Ectodermal cell (in vitro differentiated cells): ENCODE data around the gene DDX1.

Experiments
- H3K27ac ChIP-seq: 2 replicates; pipeline ENCODE4 v1.7.0; 2013; ENCODE audit warnings: mild to moderate bottlenecking, low read depth, low read length; ENCODE audit not compliant: insufficient read depth, poor library complexity, severe bottlenecking
- H3K27me3 ChIP-seq: 2 replicates; pipeline ENCODE4 v1.7.0; 2013; ENCODE audit warnings: mild to moderate bottlenecking, low read length; ENCODE audit not compliant: insufficient read depth, control insufficient read depth, poor library complexity, severe bottlenecking
- H3K36me3 ChIP-seq: one replicate; pipeline ENCODE4 v1.7.0; 2013; ENCODE audit warnings: low read length; ENCODE audit not compliant: control insufficient read depth, insufficient read depth
- H3K4me1 ChIP-seq: one replicate; pipeline ENCODE4 v1.7.0; 2013; ENCODE audit warnings: low read length; ENCODE audit not compliant: control insufficient read depth, insufficient read depth
- H3K4me3 ChIP-seq: 2 replicates; pipeline ENCODE4 v1.7.0; 2013; ENCODE audit warnings: low read depth, low read length, control low read depth; ENCODE audit not compliant: insufficient read depth
- H3K9me3 ChIP-seq: 2 replicates; pipeline ENCODE4 v1.7.0; 2013; ENCODE audit warnings: mild to moderate bottlenecking, low read length, moderate library complexity; ENCODE audit not compliant: control insufficient read depth
- WGBS, 2 experiments: methylation state at CpG; one replicate each; pipeline ENCODE4 v1.1.7; 2013; ENCODE audit warnings: missing lambda C conversion rate in 2 of 2; 5-methylcytosine and 5-hydroxymethylcytosine counted together

The DDX1 gene

GRCh38 chr2:15554525-15555218, 37.0 kb upstream of the DDX1 start:
- WGBS, 2 experiments: 94 to 95% methylated on average over 4 of the region's 5 CpGs
- Histone ChIP-seq H3K4me1 (no peaks in the 10 kb centered on the region), H3K27me3 (no peaks in the 10 kb centered on the region)

DNA sequence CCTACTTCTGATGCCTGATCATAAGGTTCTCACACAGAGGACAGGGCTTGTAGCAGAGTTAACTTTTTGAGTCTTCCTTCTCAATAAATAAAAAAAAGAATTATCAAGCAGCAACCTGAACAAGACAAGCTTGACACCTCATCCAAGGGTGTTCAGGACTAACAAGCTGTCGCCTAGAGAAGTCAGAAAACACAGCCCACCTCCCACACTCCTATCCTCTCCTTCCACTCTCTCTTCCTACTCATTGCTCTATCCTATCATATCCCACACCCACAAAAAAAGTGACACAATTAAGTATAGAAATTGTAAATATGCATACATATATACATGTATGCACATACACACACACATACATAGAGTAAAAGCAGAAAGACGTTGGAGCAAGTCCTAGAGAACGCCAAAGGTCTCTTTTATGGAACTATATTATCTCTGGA, 35.9 kb upstream of the DDX1 start:
- Histone ChIP-seq H3K4me3 (no peak overlapping the region), H3K4me1 (no peaks in the 10 kb centered on the region), H3K27ac (no peak overlapping the region), H3K9me3 (no peaks in the 10 kb centered on the region), H3K36me3 (no peaks in the 10 kb centered on the region), H3K27me3 (no peaks in the 10 kb centered on the region)
- WGBS, 2 experiments: 93 to 99% methylated on average over 3 of the region's 3 CpGs

More at GRCh38 chr2:15554525-15555218, 37.0 kb upstream of the DDX1 start:
- Histone ChIP-seq H3K27ac (no peak overlapping the region), H3K4me3 (no peak overlapping the region), H3K9me3 (no peaks in the 10 kb centered on the region), H3K36me3 (no peaks in the 10 kb centered on the region)

GRCh38 chr2:15556311-15556930, 35.2 kb upstream of the DDX1 start:
- no peak overlapping the region for H3K4me3 ChIP-seq
- WGBS, 2 experiments: no CpG with 5 or more reads among the region's 4 CpGs
- no peaks in the 10 kb centered on the region for H3K36me3 ChIP-seq
- peaks cover 1% of the 10 kb centered on the region for H3K4me1 ChIP-seq
- no peaks in the 10 kb centered on the region for H3K27me3 ChIP-seq
- H3K9me3 ChIP-seq: no peaks in the 10 kb centered on the region
- H3K27ac ChIP-seq: no peak overlapping the region

- Histone ChIP-seq H3K4me3 (no peak overlapping the region), H3K27me3 (no peaks in the 10 kb centered on the region), H3K4me1 (peaks cover 12% of the 10 kb centered on the region), H3K27ac (no peak overlapping the region), H3K36me3 (no peaks in the 10 kb centered on the region), H3K9me3 (no peaks in the 10 kb centered on the region)
- 86 to 91% methylated on average over 5 of the region's 5 CpGs for WGBS, 2 experiments
Measured at GRCh38 chr2:15557887-15558311, 33.8 kb upstream of the DDX1 start.

DNA sequence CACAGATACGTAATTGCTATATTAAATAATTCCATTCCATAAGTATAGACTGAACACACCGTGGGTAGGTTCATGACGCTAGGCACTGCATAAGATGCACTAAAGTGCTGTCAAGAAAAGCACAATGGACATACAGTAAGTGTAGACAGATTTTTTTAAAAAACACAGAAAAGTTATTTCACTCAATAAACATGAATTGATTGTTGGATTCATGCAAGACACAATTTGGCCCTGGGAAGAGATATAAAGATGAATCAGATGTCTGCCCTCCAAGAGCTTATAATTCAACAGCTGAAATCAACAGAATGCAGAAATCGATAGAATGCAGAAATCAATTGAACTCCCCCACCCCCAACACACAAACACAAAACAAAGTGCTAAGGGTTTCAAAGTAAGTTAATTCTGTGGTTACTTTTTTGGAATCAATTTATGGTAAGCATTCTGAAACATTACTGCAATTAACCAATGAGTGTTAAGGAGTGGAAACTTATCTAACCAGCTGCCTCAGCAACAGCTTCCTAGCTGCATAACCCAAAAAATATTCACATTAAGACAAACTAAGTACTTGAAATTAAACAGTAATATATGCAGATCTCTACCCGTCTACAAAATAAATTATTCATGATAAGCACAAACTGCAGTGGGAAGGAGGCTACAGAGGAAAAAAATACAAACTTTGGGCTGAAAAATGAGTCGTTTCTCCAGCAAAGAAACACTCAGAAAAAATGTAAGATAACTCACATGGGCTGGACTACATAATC, 32.1 kb upstream of the DDX1 start:
- 87% methylated on average over 4 to 6 of the region's 6 CpGs for WGBS, 2 experiments
- H3K27ac ChIP-seq: no peak overlapping the region

DNA sequence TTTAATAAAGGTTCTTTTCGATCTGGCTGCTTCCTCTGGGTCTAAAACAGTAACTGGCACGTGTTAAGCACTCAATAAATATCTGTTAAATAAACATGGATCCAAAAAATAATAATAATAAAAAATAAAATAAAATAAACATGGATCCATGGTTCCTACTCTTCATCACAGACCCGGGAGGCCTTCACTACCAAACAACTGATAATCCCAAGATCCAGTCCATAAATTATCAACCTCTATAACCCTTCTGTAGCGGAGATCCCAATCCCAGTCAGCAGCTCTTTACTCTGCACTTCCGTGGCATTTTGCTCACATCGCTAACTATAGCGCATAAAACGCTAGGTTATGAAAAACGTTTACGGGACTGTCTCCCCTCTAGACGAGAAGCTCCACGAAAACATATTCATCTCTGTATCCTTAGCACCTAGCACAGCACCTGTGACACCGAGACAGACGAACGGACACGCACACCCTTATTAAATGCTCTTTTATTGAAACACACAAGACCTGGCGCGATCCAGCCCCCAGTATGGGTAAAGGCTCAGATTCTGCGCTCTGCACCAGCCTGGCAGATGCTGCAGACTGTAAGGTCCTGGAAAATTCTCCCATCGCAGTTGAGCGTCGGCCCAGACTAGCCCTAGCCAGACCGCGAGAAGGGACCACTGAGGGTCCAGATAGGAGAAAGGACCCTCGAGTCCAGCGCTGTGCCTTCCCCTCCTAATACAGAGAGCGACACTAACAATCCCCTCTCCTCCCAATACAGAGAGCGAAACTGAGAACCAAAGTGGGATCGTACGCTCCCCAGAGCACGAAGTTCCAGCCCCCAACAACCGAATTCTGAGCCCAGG, 31.3 kb upstream of the DDX1 start:
- no peak overlapping the region for H3K27ac ChIP-seq
- no peaks in the 10 kb centered on the region for H3K9me3 ChIP-seq
- H3K36me3 ChIP-seq: no peaks in the 10 kb centered on the region
- no peaks in the 10 kb centered on the region for H3K27me3 ChIP-seq
- H3K4me3 ChIP-seq: peak overlapping the region; percentile 83
- 6% methylated on average over 31 of the region's 32 CpGs for WGBS, 2 experiments
- peaks cover 12% of the 10 kb centered on the region for H3K4me1 ChIP-seq

More for the DNA sequence above, 32.1 kb upstream of the DDX1 start:
- H3K4me3 ChIP-seq: peak overlapping the region; percentile 83
- no peaks in the 10 kb centered on the region for H3K36me3 ChIP-seq
- no peaks in the 10 kb centered on the region for H3K27me3 ChIP-seq
- H3K9me3 ChIP-seq: no peaks in the 10 kb centered on the region
- H3K4me1 ChIP-seq: peaks cover 12% of the 10 kb centered on the region

GRCh38 chr2:15560988-15561573, 30.6 kb upstream of the DDX1 start, which contains the start of gene NBAS:
NBAS (minus strand) TSS chr2:15561334; CDS start chr2:15561304, 30 bp downstream.
- no peaks in the 10 kb centered on the region for H3K36me3 ChIP-seq
- no peaks in the 10 kb centered on the region for H3K9me3 ChIP-seq
- 0% methylated on average over 30 of the region's 30 CpGs for WGBS, 2 experiments
- H3K4me3 ChIP-seq: peak within 1 kb of the TSS; percentile 83
- peak within 1 kb of the TSS; percentile 92 for H3K27ac ChIP-seq
- peaks cover 12% of the 10 kb centered on the region for H3K4me1 ChIP-seq
- no peaks in the 10 kb centered on the region for H3K27me3 ChIP-seq

GRCh38 chr2:15561574-15562344, 29.9 kb upstream of the DDX1 start:
- Histone ChIP-seq H3K9me3 (no peaks in the 10 kb centered on the region), H3K4me1 (peaks cover 12% of the 10 kb centered on the region), H3K36me3 (no peaks in the 10 kb centered on the region), H3K27ac (peak overlapping the region; percentile 92), H3K27me3 (no peaks in the 10 kb centered on the region), H3K4me3 (peak overlapping the region; percentile 83)
- 22 to 31% methylated on average over 12 to 13 of the region's 13 CpGs for WGBS, 2 experiments
